HCT116 (cell line): ENCODE results near the gene NAALADL2.

Experiments
- CEBPB ChIP-seq: IDR thresholded peaks from 2 replicates; pipeline ENCODE4 v1.6.1; 2012; ENCODE audit warnings: low read depth
- EZH2 ChIP-seq: fragments of 200-600 bp; sonication (generic); IDR thresholded peaks from 2 replicates; pipeline ENCODE4 v1.6.1; 2017; ENCODE audit warnings: antibody characterized with exemption, mixed run types
- EZH2phosphoT487 ChIP-seq: fragments of 200-600 bp; IDR thresholded peaks from 2 replicates; pipeline ENCODE4 v1.6.1; 2018; ENCODE audit warnings: antibody characterized with exemption, borderline replicate concordance
- JUND ChIP-seq: IDR thresholded peaks from 2 replicates; pipeline ENCODE4 v1.6.1; 2012
- ZNF274 ChIP-seq: fragments of 200-500 bp; sonication (Bioruptor generic); IDR thresholded peaks from 2 replicates; pipeline ENCODE4 v1.6.1; 2014; ENCODE audit warnings: mild to moderate bottlenecking, low read depth, low read length, inconsistent platforms
- TF ChIP-seq, protein P1 (sequence below): IDR thresholded peaks from 2 replicates; pipeline ENCODE4 v1.6.1; 2011; ENCODE audit warnings: mild to moderate bottlenecking, low read length, moderate library complexity; ENCODE audit not compliant: insufficient replicate concordance; ENCODE audit errors: extremely low read depth
- TF ChIP-seq, protein P2 (sequence below), 3 experiments: fragments of 200-600 bp in 1 of 3; sonication (generic) in 1 of 3; IDR thresholded peaks in 2 of 3; conservative IDR thresholded peaks in 1 of 3; 2 replicates each; pipeline ENCODE4 v1.5.1; 2012 to 2017; ENCODE audit warnings: low read depth in 2 of 3, low read length in 2 of 3, antibody characterized with exemption in 1 of 3, borderline replicate concordance in 1 of 3, control low read depth in 1 of 3, mild to moderate bottlenecking in 1 of 3, mixed read lengths in 1 of 3, mixed run types in 1 of 3, moderate library complexity in 1 of 3; ENCODE audit not compliant: insufficient read depth in 1 of 3

- TF ChIP-seq, protein P1, sequence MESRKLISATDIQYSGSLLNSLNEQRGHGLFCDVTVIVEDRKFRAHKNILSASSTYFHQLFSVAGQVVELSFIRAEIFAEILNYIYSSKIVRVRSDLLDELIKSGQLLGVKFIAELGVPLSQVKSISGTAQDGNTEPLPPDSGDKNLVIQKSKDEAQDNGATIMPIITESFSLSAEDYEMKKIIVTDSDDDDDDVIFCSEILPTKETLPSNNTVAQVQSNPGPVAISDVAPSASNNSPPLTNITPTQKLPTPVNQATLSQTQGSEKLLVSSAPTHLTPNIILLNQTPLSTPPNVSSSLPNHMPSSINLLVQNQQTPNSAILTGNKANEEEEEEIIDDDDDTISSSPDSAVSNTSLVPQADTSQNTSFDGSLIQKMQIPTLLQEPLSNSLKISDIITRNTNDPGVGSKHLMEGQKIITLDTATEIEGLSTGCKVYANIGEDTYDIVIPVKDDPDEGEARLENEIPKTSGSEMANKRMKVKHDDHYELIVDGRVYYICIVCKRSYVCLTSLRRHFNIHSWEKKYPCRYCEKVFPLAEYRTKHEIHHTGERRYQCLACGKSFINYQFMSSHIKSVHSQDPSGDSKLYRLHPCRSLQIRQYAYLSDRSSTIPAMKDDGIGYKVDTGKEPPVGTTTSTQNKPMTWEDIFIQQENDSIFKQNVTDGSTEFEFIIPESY = no peak
- TF ChIP-seq JUND = no peak
- TF ChIP-seq, protein P2, sequence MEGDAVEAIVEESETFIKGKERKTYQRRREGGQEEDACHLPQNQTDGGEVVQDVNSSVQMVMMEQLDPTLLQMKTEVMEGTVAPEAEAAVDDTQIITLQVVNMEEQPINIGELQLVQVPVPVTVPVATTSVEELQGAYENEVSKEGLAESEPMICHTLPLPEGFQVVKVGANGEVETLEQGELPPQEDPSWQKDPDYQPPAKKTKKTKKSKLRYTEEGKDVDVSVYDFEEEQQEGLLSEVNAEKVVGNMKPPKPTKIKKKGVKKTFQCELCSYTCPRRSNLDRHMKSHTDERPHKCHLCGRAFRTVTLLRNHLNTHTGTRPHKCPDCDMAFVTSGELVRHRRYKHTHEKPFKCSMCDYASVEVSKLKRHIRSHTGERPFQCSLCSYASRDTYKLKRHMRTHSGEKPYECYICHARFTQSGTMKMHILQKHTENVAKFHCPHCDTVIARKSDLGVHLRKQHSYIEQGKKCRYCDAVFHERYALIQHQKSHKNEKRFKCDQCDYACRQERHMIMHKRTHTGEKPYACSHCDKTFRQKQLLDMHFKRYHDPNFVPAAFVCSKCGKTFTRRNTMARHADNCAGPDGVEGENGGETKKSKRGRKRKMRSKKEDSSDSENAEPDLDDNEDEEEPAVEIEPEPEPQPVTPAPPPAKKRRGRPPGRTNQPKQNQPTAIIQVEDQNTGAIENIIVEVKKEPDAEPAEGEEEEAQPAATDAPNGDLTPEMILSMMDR (IDR thresholded peaks at IDR 0.05 in 2 of 3, conservative IDR thresholded peaks at IDR 0.05 in 1 of 3; ENCODE audit: borderline replicate concordance in 1 of 3, insufficient read depth in 1 of 3, low read depth in 2 of 3, low read length in 2 of 3) = no peak
- TF ChIP-seq EZH2phosphoT487 = no peak
- TF ChIP-seq CEBPB = no peak
- TF ChIP-seq EZH2 = no peak
- no peak for TF ChIP-seq ZNF274
Observed at GRCh38 chr3:175502155-175502554, 643.0 kb downstream of the NAALADL2 start.
